GM21528 (cell line): ENCODE data around the gene RAB6B.

Experiments
- ATAC-seq: cut with Tn5 transposase; IDR thresholded peaks from one replicate; pipeline ENCODE4 v1.9.1; 2021; ENCODE audit warnings: mild to moderate bottlenecking, moderate library complexity; ENCODE audit not compliant: unreplicated experiment, low FRiP score

The RAB6B gene

DNA sequence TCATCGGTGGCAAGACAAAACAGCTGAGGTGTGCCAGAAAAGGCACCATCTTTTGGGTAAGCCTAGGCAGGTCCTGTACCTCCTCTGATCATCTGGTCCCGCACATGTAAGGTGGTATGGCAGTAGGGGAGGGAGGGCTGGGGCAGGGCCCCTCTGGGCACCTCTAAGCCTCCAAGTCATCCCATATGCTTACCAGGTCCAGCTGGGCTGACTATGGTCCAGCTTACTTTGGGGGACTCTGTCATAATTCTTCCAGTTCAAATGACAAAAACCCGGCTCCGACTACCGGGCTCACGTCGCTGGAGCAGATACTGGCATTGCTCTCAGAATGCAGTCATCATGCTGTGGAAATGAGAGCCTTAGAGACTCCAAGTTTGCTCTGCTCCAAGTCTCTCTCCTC, 1.9 kb upstream of the RAB6B start:
- ATAC-seq, result no peak

GRCh38 chr3:133896002-133896761, 500 bp upstream of the RAB6B start:
- no peak for ATAC-seq

DNA sequence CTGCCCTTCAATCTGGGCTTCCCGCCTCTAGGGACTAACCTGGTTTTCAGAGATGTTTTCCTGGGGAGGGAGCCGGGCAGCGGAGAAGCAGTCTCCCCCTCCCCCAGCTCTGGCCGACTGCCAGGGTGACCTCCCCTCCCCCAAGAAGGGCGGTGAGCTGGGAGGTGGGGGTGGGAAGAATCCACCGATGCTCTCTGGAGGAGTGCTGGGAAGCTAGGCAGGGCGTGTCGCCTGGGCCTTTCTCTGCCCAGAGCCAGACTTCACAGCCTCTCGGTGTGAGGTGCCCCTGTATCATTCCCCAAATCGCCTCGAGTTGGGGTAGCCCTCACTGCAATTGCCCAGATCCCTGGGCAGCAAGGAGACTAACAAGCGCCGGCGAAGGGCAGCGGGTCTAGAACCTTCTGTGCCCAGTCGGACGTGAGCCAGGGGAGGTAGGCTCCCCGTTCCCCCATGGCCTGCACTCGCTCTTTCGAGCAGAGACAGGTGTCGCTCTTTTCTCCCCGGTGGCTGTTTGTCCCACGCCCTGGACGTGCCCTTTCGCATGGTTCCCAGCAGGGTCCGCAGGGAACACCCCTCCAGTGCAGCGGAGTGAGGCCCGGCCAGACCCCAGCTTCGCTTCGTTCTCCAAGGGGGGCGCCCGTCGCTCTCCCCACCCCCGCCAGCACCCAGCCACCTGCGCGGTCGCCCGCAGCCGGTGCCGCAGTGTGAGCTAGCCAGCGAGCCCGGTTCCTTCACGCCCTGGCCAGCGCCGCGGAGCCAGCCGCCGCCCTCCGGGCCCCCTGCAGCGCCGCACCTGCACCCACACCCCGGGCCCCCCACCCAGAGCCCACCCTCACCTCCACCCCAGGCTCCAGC, 1.1 kb downstream of the RAB6B start:
- ATAC-seq, result no peak

GRCh38 chr3:133893683-133894352, 1.9 kb downstream of the RAB6B start:
- no peak for ATAC-seq

GRCh38 chr3:133892541-133893231, 3.0 kb downstream of the RAB6B start:
- ATAC-seq, result no peak

DNA sequence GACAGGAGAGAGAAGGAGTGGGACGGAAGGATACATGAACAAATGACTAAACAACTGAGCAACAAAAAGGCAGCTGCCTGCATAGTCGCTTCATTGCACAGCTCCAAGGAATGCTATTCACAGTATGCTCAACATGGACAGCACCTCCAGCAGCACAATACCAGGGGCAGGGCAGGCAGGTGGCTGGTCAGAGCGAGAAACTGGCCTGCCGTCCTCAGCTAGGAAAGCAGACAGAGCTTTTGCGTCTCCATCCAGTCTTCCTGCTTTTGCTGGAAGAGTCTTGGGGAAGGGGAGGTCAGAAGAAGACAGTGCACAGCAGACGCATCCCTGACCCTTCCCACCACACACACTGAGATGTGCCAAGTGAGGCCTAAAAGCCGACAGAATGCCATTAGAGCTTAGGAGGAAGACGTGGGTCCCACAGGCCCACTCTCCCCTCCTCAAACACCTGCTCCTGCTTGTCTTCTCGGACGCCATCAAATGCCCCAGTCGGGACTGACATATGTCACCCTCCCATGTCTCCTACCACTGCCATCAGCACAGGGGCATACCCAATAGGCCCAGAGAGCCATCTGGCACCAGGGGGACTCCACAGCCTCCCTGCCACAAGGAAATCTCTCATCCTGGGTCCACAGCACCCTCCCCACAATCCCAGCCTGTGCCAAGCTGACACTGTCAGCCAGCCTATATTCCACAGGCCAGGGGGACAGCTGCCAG, 3.9 kb downstream of the RAB6B start:
- ATAC-seq, result no peak

- ATAC-seq, result no peak
These were observed 4.6 kb downstream of the RAB6B start for GRCh38 chr3:133890972-133891644.

GRCh38 chr3:133890037-133890436, 5.6 kb downstream of the RAB6B start:
- no peak for ATAC-seq

- no peak for ATAC-seq
These were observed 6.8 kb downstream of the RAB6B start for GRCh38 chr3:133888726-133889340.

GRCh38 chr3:133887803-133888703, 7.6 kb downstream of the RAB6B start:
- ATAC-seq, result no peak

- ATAC-seq, result no peak
These were observed 8.4 kb downstream of the RAB6B start for GRCh38 chr3:133887074-133887802.

DNA sequence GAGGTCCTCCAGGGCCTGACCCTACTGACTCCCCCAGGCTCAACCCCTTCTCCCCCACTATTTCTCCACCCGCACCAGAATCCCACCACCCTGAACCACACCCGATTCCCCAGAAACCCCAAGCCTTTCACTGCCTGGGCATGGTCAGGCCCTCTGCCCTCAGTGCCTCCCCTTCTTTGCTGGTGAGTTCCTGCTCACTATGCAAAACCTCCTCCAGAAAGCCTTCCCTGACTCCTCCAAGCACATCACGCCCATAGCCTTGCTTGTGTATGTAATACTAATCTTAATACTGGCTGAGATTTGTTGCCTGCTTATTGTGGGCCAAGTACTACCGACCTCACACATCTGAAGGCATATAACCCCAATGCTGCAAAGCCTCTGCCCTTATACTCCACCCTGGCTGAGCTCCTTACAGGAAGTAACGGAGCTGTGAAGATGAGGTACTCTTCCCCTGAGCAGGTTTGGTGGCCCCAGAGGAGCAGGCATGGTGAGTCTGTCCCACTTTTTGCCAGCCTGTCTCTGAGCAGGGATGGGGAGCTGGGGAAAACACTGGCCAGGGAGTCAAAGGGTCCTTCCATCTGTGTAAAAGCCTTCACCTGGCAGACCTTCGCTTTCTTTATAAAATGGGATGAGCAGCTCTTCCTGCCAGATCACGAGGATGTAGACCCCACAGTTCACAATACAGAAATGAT, 9.5 kb downstream of the RAB6B start:
- no peak for ATAC-seq

- no peak for ATAC-seq
These were observed 10.6 kb downstream of the RAB6B start for GRCh38 chr3:133884887-133885711.

GRCh38 chr3:133884054-133884886, 11.4 kb downstream of the RAB6B start:
- no peak for ATAC-seq

- ATAC-seq, result no peak
These were observed 12.0 kb downstream of the RAB6B start for GRCh38 chr3:133883641-133884040.
